ENCODE data around the gene CPEB2. TPM values are rescaled to one million over a fixed set of nuclear protein-coding genes. Genes with fewer than 3 reads are reported as not detected.

The CPEB2 gene
- total and polyA plus RNA-seq, 3 donors from 2014 or later: 76.6 to 95.6 (median 93.6) TPM

GRCh38 chr4:14967982-14968381, 34.3 kb upstream of the CPEB2 start:
- DNase-seq: no peak
- Histone ChIP-seq H3K9me3 (no peaks in the 10 kb centered on the region), H3K4me1 (no peaks in the 10 kb centered on the region), H3K27ac (no peak overlapping the region), H3K27me3 (no peaks in the 10 kb centered on the region), H3K4me3 (no peak overlapping the region), H3K36me3 (ENCODE audit: low read depth, missing control alignments) (no peaks in the 10 kb centered on the region)
- intact Hi-C loops (cut with DNase I; ENCODE audit: low total_unique reads): no loop called here
- 75 to 92% methylated on average over 3 of the region's 3 CpGs for WGBS, 2 donors
- TF ChIP-seq CTCF (IDR thresholded peaks at IDR 0.05) (no peak), POLR2A (IDR thresholded peaks at IDR 0.05) (no peak)

- DNase-seq: no peak
- H3K27ac ChIP-seq: no peak overlapping the region
- H3K9me3 ChIP-seq: no peaks in the 10 kb centered on the region
- no peaks in the 10 kb centered on the region for H3K27me3 ChIP-seq
- no peak for TF ChIP-seq CTCF (IDR thresholded peaks at IDR 0.05)
- no peak for TF ChIP-seq POLR2A (IDR thresholded peaks at IDR 0.05)
- H3K4me3 ChIP-seq: no peak overlapping the region
- intact Hi-C loops (cut with DNase I; ENCODE audit: low total_unique reads): no loop called here
- no peaks in the 10 kb centered on the region for H3K4me1 ChIP-seq
- H3K36me3 ChIP-seq (ENCODE audit: low read depth, missing control alignments): no peaks in the 10 kb centered on the region
Measured at GRCh38 chr4:14977830-14978229, 24.5 kb upstream of the CPEB2 start.

- Histone ChIP-seq H3K36me3 (ENCODE audit: low read depth, missing control alignments) (no peaks in the 10 kb centered on the region), H3K9me3 (no peaks in the 10 kb centered on the region), H3K27me3 (no peaks in the 10 kb centered on the region), H3K27ac (no peak overlapping the region), H3K4me1 (no peaks in the 10 kb centered on the region), H3K4me3 (no peak overlapping the region)
- WGBS, 2 donors: 75 to 86% methylated on average over 1 of the region's 1 CpG
- TF ChIP-seq CTCF (IDR thresholded peaks at IDR 0.05): no peak
- no peak for TF ChIP-seq POLR2A (IDR thresholded peaks at IDR 0.05)
- intact Hi-C loops (cut with DNase I; ENCODE audit: low total_unique reads): no loop called here
- DNase-seq: no peak
Measured at GRCh38 chr4:14984448-14984847, 17.8 kb upstream of the CPEB2 start.

- 82 to 90% methylated on average over 1 of the region's 1 CpG for WGBS, 2 donors
- Histone ChIP-seq H3K27me3 (no peaks in the 10 kb centered on the region), H3K4me1 (no peaks in the 10 kb centered on the region), H3K27ac (no peak overlapping the region), H3K4me3 (no peak overlapping the region), H3K36me3 (ENCODE audit: low read depth, missing control alignments) (no peaks in the 10 kb centered on the region), H3K9me3 (no peaks in the 10 kb centered on the region)
- intact Hi-C loops (cut with DNase I; ENCODE audit: low total_unique reads): no loop called here
- no peak for TF ChIP-seq POLR2A (IDR thresholded peaks at IDR 0.05)
- no peak for TF ChIP-seq CTCF (IDR thresholded peaks at IDR 0.05)
- DNase-seq: no peak
Measured at GRCh38 chr4:14985161-14985560, 17.1 kb upstream of the CPEB2 start.

- Histone ChIP-seq H3K27me3 (no peaks in the 10 kb centered on the region), H3K27ac (no peak overlapping the region), H3K4me3 (no peak overlapping the region), H3K4me1 (no peaks in the 10 kb centered on the region), H3K36me3 (ENCODE audit: low read depth, missing control alignments) (no peaks in the 10 kb centered on the region), H3K9me3 (no peaks in the 10 kb centered on the region)
- no peak for DNase-seq
- no peak for TF ChIP-seq CTCF (IDR thresholded peaks at IDR 0.05)
- TF ChIP-seq POLR2A (IDR thresholded peaks at IDR 0.05): no peak
- WGBS, 2 donors: 94 to 98% methylated on average over 1 of the region's 1 CpG
- intact Hi-C loops (cut with DNase I; ENCODE audit: low total_unique reads): no loop called here
Measured at GRCh38 chr4:14985843-14986242, 16.4 kb upstream of the CPEB2 start.
